ENCODE measurements around the gene EPB41L1.

The EPB41L1 gene

DNA sequence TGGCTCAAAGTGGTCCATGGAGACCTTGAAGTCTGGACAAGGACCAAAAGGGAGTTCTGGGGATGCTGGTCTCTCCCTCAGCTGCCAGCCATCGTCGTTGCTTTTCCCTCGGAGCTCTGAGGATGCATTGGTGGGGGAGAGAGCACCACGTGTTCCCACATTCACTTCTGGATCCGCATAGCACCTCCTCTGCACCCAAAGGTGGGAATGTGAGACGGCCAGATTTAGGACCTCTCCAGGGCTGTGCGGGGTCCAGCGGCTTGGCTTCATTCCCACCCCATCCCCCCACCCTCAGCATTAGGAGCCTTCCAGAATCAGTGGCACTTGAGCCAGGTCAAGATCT, 1.1 kb downstream of the EPB41L1 start:
- no peak for DNase-seq (ENCODE audit: low spot score)

DNA sequence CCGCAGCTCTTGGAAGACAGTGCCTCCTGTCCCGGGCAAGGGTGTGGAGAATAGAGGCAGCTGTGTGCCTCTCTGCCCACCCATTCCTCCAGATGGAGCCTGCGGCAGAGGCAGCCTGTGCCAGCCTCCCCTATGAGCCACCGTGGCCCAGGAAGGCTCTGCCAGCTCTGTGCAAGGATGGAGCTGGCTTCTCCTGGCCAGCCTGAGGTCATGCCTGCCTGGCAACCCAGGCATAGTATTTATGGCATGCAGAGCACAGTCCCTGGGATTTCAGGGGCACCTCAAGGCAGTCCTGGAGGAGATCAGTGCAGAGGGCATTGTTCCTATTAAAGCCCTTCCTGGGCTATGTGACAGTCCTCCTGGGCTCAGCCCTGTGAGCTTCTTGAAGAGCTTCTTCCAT, 1.5 kb downstream of the EPB41L1 start:
- DNase-seq (ENCODE audit: low spot score): no peak

DNA sequence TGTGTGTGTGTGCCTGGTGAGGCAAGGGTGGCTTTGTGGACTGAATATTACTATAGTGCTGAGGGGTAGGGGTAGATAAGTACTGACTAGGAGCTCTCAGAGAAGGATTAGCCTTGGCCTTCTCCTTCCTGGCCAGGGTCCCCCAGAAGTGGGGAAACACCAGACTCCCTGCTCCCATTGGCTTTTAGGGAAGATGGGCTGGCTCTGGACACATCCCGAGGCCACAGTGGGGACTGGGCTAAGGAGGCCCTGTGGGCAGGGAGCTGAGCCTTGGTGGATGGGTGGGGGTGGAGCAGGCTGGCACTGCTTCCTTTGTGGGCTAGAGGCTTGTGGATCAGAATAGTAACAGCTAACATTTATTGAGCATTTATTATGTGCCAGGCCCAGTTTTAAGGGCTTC, 3.1 kb downstream of the EPB41L1 start:
- no peak for DNase-seq (ENCODE audit: low spot score)

DNA sequence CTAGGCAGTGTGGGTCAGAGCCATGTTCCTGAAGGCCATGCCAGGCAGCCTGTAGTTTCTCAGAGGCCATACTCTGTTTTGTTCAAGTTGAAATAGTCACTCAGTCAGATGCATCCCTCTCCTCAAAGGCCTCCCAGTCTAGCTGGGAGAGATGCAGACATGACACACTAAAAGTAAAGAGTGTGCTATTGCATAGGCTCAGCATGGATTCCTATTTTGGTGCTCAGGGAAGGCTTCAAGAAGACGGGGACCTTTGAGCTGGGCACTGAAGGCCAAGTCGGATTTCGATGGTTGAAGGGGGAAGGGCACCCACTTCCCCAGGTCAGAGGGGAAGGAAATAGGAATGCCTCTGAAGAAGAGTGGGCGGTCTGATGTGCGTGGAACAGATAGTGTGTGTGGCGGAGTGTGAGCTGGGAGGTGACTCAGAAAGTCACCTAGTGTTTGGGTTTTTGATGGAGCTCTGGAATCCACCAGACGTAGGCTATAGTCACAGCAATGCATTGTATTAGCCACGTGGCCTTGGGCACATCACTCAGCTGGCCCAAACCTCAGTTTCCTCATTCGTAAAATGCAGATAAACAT, 3.7 kb downstream of the EPB41L1 start:
- DNase-seq (ENCODE audit: low spot score): no peak

DNA sequence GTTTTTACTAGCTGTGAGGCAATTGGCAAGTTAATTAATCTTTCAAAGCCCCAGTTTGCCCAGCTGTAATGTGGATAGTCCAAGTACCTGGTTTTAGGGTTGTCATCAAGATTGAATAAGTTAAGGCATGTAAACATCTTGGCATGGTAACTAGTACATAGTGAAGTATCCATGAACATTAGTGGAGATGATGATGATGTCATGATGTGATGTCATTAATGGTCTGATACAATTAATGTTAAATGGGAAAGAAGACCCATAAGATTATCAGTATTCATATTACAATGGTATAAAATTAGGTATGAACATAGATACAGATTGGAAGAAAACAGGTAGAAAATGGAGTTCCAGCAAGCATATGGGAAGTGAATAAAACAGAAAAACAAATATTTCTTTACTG, 5.3 kb downstream of the EPB41L1 start:
- no peak for DNase-seq (ENCODE audit: low spot score)

DNA sequence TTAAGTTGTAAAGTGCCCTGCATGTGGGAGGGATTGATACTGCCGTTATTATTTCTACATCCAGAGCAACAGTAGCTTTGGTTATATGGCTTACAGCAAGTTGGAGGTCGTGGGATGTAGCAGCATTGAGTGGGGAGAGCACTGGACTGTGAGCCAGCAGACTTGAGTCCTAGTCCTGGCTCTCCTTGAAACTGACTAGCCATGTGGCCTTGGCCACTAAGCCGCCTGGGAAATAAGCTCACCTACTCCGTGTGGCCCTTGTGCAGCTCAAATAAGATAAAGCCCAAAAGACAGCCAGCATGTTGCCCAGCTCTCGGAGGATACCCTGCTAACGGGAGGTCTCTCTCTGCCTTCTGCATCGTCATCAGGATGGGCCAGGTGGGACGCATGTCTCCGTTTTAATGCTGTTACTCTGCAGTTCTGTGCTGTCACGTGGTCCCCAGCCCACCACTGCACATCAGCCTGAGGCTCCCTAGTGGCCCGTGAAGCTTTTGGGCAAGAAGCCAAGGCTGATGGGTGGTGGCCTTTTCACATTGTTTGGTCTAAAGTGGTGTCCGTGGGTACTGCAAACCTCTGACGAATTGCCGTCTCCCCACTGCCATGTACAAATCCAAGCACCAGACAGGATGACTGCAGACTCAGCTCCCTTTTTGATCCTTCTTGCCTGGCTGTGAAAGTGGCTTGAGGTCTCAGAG, 7.9 kb downstream of the EPB41L1 start:
- DNase-seq (ENCODE audit: low spot score): no peak

DNA sequence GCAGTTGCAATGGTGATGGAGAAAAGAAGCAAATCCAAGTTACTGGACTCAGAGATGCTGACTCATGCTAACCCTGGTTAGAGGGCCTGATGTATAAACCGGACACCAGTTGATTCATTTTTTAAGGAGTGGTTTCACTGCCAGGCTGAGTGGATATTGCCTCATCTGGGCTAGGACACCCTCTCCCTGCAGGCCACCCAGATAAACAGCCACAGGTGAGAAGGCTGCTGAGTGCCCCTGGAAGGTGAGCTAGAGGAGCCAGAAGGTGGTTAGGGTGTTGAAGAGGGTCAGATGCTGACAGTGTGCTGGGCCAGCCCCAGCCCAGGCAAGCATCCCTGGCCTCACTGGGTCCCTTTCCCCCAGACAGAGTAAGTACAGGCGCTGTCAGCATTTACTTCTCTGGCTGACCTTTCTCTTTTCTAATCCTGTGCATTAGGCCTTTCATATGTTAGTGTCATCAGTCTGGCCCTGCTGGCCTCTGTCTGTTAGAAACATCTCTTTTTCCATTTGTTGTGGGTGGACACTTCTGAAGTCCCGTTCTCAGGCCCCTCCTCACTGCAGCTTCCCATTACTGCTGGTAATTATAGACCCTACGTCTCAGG, 13.5 kb downstream of the EPB41L1 start:
- DNase-seq (ENCODE audit: low spot score): no peak

DNA sequence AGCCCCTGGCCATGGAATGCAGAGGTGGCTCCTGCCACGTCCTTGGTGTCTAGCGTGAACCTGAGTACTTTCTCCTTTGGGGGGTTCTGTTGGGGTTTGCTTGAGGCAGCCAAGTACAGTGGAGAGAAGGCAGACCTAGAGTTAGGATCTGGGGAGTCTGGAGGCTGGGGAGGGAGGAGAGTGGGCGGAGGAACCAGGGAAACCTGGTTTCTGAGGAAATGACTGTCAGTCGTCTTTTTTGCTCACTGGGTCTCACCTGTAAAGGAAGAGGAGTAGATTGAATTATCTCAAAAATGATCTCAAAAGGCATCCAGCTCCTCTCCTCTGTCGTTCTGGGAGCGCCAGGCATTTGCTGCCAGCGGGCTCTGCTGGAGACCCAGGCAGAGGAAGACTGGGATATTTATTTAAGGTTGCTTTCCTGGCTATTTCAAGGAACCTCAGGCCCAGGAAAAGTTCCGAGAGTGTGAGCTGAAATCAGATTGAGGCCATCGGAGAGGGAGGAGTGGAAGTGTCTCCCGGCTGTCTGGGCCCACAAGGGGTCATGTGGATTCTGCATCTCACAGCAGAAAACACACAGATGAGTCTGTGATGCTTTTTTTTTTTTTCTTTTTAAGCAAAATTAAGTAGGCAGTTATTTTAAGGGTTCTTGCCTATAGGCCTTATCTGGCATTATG, 16.1 kb downstream of the EPB41L1 start:
- no peak for DNase-seq (ENCODE audit: low spot score)

DNA sequence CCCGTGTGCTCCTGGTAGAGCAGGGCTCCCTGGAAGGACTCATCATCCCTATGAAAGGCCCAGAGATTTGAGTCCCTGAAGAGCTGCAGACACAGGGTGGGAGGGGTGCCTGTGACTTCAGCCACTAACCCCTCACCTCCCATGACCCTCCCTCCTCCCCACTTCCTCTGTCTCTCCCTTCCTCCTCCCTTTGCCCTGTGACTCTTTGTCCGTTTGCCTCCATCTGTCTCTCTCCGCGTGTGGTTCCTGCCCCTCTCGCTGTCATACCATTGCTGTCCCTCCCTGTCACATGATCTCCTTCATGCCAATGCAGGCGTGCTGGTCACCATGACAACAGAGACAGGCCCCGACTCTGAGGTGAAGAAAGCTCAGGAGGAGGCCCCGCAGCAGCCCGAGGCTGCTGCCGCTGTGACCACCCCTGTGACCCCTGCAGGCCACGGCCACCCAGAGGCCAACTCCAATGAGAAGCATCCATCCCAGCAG, 19.0 kb downstream of the EPB41L1 start:
- no peak for DNase-seq (ENCODE audit: low spot score)

DNA sequence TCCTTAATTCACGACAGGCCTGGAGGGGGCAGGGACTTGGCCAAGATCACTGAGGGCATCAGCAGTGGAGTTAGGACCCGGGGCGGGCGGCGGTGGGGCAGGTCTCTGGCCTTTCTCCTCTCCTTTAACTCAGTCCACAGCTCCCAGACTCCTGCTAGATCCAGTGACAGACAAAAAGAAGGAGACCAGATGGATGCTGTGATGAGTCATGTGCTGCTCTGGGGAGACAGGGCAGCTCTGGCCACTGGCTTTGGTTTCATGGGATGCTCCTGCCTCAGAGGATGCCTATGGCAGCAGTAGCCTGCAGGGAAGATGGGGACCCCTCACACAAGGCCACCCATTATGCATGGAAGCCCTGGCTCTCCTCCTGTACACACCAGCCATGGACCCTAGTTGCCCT, 20.5 kb downstream of the EPB41L1 start:
- DNase-seq (ENCODE audit: low spot score): no peak

DNA sequence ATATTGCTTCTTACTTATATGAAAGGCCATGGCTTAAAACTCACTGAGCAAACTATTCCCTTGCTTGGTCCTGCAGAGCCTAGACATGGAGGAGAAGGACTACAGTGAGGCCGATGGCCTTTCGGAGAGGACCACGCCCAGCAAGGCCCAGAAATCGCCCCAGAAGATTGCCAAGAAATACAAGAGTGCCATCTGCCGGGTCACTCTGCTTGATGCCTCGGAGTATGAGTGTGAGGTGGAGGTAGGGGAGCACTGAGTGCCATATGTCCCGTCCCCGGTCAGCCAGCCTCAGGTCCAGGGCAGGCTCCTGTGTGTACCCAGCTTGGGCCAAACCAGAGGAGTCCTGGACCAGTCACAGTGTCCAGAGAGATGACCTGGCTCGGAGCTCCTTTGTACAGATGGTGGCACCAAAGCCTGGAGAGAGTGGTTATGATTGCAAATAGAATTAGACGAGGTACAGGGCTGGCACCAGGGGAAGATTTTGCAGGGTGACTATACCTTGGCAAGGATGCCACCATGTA, 21.0 kb downstream of the EPB41L1 start:
- DNase-seq (ENCODE audit: low spot score): no peak

DNA sequence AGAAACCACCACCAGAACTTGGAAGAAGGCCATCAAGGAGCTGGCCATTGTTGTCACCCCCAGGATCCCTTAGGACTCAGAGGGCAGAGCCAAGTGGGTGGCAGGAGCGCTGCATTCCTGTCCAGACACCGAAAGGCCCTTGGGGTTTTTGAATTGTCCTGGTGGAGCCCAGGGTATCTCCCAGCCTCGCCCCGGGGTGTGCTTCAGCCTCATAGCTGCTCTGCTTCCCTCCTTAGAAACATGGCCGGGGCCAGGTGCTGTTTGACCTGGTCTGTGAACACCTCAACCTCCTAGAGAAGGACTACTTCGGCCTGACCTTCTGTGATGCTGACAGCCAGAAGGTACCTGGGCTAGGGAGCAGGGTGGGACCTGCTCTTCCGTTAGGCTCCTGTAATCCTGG, 23.2 kb downstream of the EPB41L1 start:
- DNase-seq (ENCODE audit: low spot score): no peak

DNA sequence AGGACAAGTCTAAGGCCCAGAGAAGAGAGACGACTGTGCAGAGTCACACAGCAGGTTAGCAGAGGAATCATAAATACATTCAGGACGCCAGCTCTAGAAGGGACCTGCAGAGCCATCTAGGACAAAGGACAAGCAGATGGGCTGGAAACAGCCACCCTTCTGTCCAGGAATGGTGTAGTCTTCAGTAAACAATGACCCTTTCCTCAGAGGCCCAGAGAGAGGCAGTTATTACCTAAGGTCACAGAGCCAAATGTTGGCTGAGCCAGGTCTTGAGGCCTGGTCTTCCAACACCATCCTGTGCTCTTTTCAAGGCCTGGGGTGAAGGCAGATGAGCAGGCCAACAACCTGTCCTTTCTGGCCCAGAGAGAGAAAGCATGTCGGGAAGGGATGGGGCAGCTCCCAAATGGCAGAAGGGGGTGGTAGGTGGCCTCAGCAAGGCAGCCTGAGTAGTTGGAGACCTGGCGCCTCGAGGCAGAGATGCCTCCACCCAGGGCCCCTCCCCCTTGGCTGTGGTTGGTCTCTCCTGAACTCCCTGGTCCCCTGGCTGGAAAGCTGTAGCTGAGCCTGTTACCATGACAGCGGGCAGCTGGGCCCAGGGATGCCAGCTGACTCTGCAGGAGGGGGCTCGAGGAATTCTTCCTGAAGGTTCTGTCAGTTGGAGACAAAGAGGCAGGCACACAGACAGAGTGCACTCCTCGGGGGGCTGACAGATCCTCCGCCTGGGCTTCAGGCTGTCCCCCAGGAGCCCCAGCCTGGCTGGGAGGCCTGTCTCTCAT, 24.8 kb downstream of the EPB41L1 start:
- no peak for DNase-seq (ENCODE audit: low spot score)

DNA sequence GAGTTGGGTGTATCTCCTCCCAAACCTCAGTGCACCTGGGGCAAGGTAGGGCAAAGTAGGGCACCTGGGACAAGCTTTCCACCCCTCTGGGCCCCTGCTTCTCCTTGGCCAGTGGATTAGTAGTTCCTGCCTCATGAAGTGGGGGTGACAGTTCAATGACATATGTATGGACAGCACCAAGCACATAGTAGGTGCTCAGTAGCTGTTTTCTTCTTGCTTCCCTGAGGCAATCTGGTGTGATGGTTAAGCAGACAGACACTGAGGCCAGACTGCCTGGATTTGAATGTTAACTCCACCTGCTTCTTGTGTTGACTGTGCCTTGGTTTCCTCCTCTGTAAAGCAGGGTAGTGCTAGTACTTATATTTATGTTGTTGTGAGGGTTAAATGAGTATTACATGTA, 25.8 kb downstream of the EPB41L1 start:
- no peak for DNase-seq (ENCODE audit: low spot score)

DNA sequence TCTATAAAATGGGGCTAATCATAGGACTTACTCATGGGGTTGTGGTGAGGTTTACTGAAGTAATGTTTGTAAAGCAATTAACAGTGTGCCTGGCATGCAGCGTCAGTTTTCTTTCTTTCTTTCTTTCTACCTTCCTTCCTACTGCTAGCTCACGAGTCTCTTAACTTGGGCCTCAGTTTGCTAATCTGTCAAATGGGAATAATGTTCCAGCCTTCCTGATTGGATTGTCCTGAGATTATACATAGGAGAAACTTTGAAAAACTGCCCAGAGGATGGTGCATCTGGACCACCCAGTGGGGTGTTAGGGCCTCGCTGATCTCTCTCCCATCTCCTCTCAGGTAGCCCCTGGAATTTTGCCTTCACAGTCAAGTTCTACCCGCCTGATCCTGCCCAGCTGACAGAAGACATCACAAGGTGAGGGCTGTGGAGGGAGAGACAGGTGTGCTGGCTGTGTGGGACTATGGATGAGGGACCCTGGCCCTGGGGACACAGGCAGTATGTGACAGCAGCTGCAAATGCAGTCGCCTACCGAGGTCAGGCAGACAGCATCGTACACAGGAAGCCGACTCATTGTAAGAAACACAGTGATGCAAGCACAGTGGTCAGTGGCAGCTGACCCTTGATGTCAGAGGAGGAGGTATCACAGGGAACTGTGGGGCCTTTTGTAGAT, 27.5 kb downstream of the EPB41L1 start:
- DNase-seq (ENCODE audit: low spot score): no peak

DNA sequence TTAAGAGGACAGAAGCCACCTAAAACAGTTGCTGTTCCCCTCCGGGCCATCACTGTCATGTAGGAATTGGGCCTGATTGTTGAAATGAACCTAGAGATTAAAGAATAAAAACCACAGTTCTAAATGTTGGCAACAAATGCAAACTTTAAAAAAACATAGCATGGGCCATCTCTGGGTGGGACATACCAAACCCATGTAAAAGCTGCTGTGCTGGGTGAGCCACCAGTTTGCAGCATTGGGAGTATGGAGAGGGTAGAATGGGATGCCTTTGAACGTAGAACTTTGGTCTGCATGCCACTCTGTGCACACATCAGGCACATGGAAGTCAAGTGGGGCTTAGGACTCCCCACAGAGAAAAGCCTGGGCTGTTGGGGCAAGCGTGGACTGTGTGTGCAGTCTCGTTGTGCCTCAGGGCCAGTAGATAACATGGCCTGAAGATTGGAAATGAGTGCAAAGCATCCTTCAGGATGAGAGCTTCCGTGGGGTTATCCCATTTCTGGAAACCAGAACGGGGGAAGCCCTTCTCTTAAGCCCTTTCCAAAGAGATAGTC, 28.1 kb downstream of the EPB41L1 start:
- no peak for DNase-seq (ENCODE audit: low spot score)

DNA sequence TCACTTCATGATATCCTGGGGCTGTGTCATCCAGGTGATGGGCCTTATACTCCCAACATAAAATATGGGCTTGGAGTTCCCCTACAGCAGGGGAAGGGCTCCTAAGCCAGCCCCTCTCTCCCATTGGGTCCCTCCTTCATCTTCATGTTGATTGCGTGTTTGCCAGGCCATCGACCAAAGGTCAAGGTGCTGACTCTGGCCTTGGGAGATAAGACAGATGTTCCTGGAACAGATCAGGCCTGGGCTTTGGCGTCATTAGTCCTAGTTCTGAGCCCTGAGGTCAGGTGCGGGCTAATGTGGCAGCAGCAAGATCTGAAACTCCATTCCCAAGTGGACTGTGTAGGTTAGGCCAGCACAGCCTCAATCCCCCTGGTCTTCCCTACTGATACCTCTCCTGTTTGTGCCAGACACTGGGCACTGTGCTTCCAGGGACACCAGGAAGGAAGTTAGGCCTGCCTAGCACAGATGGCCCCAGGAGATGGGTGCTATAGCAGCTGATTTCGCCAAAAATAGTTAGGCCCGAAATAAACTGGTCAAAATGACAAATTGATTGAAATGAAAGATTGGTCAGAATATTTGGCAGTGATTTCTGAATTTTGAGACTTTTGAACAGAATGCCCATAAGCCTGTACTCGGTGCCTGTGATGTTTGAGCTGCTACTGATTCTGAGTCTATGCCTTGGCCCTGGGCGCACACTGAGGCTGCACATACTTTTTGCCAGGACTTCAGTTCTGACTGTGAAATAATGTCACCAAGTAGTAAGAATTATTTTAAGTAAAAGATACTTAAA, 28.8 kb downstream of the EPB41L1 start:
- DNase-seq (ENCODE audit: low spot score): no peak

DNA sequence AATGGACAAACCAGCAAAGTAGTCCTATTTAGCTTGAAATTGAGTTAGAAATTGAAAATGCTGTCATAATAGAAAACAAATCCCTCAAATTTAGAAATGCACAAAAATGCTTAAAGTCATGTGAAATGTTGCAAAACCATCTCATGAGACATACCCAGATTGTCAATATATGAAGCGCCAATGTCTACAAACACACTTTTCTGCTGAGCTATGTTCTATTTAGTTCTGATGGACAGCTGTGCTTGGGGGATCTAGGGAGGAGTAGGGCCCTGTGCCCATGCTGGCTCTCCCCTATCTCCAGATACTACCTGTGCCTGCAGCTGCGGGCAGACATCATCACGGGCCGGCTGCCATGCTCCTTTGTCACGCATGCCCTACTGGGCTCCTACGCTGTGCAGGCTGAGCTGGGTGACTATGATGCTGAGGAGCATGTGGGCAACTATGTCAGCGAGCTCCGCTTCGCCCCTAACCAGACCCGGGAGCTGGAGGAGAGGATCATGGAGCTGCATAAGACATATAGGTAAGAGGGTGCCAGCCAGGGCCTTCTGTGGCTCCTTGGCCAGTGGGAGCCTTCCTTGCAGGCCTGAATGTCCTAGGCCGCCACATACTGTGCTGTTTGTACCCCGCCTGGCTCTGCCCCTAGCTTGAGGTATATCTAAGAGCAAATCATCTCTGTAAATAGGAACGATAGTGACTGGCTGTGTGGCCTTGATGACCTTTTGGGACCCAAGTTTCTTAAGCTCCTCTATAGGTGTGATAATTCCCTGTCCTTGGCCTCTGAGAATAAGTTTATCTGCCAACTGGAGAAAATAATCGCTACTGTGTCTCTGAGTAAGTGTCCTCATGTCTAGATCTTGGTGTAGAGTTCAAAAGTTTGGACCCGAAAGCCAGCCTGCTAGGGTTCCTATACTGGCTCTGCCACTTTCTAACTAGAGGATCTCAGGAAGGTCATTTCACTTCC, 30.6 kb downstream of the EPB41L1 start:
- no peak for DNase-seq (ENCODE audit: low spot score)

DNA sequence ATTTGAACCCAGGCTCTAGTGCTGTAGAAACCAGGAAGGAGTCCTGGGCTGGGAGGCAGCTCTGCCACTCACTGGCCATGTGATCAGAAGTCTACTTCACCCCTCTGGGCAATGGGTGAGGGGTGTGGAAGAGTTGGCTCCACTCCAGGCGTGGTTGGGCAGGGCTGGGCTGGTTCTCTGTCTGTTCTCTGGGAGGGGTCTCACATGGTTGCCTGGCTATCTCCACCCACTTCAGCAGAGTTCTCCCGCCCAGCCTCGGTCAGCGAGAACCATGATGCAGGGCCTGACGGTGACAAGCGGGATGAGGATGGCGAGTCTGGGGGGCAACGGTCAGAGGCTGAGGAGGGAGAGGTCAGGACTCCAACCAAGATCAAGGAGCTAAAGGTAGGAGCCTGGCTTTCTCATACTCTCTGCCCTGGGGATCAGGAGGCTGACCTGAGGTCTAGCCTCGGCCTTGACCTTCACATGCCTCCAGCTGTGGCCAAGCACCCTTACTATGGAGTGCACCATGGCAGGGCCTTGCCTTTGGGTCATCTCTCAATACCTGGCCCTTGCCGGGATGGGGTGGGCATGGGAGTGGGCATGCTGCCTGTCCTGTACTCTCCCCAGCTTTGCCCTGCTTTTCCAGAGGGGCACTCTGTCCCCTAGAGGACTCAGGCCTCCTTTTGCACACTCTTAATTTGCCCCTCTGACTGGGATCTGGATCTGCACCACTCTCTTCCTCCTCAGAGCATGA, 39.6 kb downstream of the EPB41L1 start:
- DNase-seq (ENCODE audit: low spot score): no peak

Data from hematopoietic multipotent progenitor cell treated with erythropoietin and hydrocortisone succinate and interleukin-3 and kit ligand, for 17 days (in vitro differentiated cells).